NCI-H128 (cell line): ENCODE results near the gene EHF.

Experiments used
- DNase-seq: peaks from one replicate; lab custom pipeline; 2025; ENCODE audit not compliant: unreplicated experiment; lab: John Stamatoyannopoulos, UW

Gene EHF

DNA sequence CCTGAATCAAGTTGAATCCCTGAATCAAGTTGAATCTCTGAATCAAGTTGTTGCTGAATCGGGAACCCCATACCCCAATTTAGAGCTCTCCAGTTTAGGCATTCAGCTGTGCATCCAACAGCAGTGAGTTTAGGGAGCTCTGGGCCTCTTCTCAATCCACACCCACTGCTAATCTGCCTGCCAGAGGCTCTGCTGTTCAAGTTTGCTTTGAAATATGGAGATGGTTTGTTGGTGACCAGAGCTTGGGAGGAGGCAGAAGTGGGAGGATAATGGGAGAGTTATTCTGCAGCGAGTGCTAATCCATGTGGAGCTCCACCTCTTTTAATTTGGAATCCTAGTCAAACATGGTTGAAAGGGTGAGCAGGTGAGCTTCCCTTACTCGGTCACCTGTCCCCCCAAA is 22.4 kb downstream of the EHF start:
- DNase-seq, result no peak

DNA sequence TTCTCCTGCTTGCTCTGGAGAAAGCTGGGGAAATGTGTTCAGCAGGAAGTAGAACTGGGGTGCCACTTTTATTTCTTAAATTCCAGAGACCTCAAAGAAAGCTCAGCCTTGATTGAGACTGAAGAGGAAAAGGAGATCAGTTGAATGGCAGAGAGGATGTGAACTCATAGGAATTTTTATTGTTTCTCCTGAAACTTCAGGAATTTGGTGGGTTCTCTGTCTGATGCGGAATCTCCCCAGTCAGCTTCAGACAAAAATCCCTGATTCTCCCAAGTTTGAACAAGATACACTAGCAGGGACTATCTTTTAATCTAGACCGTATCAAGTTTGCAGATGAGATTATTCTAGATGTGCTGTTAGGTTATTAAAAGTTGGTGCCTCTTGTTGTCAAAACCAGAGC is 23.0 kb downstream of the EHF start:
- DNase-seq, result no peak

DNA sequence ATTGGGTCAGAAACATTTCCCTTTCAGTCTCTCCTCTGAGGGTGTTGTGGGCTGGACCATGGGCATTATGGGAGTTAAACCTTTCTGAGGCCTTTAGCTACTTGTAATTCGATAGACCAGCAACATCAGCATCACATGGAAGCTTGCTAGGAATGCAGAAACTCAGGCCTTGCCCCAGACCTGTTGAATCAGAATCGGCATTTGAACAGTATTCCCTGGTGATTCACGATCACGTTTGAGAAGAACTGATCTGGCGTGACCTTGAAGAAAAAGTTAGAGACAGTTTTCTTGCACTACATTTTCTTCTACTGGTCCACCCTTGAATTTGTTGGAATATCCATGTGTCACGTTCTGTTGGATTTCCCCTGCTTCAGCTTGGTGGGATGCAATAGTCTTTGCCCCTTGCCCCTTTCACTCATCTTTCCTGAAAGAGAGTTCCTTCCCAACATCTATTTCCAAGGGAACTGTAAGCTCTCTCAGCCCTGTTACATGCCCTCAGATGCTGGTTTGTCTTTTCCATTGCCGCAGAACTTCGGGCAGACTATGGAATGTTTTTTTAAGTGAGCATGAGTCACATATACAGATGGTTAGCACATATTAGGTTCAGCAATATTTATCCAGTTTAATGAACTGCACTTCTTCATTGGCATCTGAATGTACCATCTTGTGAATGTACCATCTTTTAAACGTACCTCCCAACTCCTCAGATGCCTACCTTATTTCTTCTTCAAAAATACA is 23.9 kb downstream of the EHF start:
- DNase-seq, result no peak

DNA sequence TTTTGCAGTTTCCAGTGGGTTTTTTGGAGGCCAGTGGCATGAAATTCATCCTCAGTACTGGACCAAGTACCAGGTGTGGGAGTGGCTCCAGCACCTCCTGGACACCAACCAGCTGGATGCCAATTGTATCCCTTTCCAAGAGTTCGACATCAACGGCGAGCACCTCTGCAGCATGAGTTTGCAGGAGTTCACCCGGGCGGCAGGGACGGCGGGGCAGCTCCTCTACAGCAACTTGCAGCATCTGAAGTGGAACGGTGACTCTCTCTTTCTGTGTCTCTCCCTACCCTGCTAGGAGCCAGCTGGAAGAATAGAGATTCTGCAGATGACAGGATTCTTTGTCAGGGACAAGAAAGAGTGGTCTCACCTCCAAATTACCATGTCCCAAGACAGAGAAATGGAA is 25.5 kb downstream of the EHF start:
- DNase-seq, result no peak

DNA sequence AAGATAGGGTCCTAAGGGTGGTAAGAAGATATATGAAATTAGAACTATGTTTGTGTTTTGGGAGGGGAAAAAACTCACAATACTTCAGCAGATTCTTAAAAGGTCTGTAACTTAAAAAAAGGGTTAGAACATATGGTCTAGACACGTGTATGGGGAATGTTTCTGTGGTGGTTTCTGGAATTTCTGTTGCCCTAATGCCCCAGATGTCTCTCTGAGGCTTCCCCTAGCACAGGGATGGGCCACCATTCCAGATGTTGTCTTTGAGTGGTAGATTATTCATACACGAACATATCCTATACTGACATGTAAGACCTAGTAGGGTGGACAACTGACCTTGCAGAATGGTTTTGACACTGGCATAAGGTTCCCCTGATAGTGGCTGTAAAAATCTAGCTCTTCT is 26.2 kb downstream of the EHF start:
- no peak for DNase-seq

DNA sequence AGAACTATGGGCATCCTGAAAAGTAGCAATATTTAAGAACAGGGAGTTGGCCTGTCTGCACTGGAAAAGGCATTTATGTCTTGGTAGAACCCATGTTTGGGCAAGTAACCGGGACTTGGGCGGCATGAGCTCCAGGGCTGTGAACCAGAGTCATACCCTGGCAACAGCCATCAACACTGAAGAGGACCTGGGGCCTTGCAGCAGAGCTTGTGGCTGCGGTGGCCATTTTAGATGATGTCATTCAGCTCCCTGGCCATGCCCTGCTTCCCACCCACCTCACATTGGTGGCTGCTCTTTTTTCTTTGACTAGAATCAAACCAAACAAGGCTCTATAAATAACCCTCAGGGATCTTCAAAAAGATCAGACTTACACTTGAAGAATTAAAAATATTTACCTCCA is 26.6 kb downstream of the EHF start:
- no peak for DNase-seq

DNA sequence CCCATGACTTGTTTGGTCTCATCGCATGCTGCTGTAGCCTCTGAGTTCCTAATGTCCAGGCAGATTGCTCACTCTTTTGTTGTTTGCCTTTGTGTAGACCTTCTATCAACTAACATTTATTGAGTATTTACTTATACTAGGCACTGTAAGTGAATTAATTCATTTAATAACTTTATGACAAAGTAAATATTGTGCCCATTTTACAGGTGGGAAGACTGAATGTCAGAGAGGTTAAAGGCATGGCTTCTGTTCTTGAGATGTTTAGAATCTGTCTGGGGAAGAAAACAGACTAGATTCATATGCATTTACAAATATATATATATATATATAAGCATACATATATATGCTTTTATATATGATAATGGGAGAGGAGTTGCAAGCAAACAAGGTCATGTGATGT is 27.1 kb downstream of the EHF start:
- DNase-seq, result no peak

DNA sequence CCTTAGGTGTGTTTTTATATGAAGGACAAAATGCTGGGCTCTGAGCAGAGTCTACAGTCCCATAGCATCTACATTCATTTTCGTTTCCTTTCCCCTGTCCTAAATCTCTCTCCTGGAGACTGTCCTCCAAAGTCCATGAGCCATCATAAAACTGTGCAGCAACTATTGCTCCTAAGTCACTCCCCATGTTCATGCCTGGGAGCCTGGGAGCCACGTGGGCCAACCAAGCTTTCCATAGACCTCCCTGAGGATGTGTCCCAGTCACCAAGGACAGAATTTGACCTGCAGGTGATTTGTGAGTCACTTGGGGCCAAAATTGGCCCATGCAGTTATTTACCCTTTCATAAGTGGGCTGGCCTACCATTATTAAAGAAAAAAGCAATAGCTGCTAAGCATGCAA is 28.7 kb downstream of the EHF start:
- DNase-seq, result no peak

DNA sequence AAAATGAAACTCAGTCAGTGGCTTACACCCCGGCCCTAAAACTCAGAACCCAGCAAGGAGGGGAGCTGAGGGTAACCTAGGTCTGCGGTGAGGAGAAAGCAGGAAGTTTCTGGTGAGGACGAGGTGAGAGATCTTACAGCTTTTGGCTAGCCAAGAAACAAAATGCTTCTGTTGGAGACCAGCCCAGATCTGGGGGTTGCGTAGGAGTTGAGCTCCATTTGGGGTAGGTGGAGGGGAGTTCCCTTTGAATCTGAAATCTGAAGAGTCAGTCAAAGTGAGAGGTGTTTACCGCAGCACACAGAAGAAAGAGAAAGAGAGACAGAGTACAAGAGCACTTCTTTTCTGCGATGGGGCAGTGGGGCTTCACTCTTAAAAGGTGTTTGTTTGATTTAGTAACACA is 29.6 kb downstream of the EHF start:
- no peak for DNase-seq

DNA sequence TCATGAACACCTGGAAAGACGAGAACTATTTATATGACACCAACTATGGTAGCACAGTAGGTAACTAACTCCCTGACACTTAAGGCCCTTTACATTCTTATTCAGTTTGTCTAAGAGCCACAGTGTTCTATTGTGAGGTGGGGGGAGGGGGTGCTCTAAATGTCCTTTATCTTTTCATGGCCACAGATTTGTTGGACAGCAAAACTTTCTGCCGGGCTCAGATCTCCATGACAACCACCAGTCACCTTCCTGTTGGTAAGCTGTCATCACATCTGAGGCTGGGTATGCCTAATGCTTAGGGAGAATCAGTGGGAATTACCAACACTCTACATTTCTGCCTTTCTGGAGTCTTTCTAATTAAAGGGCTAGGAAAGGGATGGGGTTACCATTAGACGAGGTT is 30.7 kb downstream of the EHF start:
- DNase-seq, result no peak

DNA sequence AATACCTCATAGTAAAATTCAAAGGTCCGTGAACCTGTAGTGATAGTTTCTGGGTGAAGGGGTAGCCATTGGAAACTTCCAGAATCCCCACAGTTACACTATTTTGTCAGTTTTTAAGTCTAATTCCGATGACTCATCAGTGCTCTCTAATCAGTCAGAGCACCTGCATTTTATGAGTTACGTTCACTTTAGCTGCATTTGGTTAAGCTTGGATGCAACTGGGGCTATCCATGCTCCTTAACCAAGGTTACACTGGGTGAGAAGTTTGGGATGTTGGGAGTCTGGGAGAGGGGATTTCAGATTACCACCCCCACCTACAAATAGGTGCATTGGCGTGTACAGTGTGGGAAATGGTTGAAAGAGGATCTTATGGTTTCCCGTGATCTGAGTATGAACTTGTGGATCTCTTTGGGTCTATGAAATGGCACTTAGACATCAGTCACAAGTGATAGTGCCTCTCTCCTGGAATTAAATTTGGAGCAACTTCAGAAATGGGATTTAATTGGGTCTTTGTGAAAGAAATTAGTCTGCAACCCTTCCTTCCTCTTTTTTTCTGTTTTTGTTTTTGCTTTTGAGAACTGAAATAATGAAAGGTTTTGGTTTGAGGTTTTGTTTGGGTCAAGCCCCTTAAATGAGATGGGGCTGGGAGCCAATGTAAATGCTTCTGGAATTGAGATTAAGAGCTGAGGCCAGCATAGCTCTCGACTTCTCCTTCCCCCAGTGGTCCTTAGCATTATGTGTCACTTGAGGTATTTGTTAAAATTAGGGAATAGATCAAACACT is 31.5 kb downstream of the EHF start:
- no peak for DNase-seq

DNA sequence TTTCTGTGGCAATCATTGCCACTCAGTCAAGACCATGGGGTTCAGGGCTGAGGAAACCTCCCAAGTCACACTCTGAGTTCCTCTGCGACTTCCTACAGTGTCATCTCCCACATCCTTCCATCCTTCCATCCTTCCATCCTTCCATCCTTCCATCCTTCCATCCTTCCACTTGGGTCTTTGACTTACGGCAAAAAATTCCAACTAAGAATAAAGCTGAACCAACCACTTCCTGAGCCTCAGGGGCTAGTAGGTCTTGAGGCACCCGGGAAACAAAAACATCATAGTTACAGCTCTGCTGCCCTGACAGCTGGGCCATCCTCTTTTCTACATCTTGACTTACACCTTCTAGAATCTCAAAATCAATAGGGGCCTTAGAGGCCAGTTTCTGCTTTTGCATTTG is 32.1 kb downstream of the EHF start:
- DNase-seq, result no peak

DNA sequence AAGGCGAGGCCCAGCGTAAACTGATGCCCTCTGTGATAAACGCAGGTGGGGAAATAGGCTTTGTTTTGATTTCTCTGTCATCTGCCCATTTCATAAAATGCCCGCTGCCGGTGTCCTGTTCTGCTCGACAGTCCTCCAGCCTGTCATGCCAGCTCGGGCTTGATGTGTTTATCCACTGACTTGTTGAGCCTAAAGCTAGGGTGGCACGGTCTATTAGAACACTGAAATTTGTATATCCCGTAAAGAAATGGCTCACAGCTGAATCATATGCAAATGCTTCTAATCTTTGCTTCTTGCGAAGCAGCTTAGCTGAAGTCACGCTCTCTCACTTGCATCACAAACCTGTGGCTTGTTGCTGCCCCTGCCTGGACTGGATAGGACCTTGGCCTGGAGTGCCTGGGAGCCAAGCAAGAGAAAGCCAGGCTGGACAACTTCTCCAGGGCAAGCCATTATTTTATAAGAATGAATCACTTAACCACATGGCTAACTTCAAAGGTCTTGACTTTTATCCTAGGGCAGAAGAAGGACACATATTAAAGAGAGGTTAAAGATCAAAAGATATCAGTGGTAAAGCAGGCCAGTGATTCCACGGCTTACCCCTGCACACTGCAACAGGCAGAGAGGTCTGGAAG is 33.1 kb downstream of the EHF start:
- no peak for DNase-seq

DNA sequence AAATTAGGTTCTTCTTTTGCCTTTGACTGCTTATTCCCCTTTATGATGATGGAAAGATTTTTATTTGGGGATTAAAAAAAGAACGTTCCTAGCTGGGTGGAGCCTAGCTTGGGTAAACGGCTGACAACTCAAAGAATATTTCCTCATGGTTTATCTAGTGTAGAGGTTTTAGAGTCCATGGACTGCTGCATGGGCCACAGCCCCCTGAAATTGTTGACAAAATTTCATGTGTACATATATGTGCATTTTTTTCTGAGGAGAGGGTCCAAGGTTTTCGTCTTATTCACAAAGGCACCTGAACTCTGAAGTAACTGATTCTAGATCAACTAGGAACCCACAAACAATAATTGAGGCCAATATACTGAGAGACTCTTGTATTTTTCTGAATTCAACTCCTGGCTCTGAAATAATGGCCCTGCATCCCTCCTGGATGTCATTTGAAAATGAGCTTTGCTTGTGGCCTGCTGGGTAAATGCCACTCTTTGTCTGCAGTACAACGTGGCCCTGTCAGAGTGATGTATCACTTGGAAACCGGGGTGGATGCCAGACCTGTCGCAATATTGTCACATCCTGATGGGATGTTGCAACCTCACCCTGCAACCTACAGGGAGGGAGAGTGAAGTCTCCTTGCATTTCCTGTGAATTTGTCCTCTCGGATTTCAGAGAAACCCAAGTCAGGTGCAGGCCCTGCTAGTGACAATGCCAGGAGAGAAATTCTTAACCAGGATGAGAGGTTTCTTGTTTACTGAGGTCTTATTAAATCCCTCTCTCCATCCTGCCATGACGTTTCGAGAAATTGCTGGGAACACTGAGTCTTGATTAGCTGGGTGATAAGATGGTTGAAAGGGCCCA is 33.8 kb downstream of the EHF start:
- no peak for DNase-seq

DNA sequence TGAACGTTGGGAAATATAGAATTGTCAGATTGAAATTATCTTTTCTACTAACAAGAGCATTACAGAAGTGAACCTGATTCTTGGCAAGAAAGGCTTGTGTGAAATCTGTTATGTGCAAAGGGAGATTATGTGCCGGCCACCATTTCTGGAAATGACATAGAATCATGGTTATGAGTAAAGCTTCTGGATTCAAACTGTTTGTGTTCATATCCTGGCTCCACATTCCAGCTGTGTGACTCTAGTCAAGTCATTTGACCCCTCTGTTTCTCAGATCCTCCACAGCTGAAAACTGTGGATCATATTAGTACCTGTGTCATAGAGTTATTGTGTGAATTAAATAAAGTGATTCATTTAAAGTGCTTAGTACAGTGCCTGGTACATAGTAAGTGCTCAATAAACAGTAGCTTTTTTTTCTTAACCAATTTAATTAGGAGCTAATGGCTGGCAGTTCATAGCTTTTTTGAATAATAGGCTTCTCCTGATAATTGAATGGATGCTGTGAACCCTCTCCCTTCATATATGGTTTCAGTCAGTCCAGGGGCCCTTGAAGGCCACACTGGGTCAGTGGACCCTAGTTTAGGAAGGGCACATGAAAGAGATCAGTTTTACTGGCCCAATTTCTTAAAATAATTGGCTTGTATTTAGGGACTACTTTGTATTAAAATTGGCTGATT is 34.6 kb downstream of the EHF start:
- DNase-seq, result no peak

DNA sequence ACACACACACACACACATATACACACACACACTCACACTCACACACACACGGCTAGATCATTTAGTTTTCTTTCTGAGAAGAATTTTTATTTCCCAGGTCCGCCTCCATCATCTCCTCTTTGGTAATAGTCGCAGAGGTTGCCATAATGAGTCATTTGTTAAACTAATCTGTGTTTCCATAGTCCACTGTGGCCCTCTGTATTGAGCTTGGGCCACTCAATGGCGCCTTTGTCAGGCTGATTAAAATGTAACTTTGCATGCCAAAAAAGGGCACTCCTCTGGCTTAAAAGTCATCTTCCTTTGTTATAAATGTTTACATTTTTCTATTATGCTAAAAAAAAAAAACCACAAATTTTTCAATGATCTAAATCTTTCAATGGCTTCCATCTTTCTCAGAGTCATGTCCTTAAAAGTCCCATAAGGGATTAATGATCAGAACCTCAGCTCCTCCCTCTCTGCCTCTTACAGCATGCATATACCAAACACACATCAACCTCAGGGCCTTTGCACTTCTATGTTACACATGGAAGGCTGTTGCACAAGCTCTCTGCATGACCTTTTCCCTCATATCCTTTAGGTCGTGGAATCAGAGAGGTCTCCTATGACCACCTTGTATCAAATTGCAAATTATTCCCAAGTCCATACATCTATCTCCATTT is 35.3 kb downstream of the EHF start:
- no peak for DNase-seq

DNA sequence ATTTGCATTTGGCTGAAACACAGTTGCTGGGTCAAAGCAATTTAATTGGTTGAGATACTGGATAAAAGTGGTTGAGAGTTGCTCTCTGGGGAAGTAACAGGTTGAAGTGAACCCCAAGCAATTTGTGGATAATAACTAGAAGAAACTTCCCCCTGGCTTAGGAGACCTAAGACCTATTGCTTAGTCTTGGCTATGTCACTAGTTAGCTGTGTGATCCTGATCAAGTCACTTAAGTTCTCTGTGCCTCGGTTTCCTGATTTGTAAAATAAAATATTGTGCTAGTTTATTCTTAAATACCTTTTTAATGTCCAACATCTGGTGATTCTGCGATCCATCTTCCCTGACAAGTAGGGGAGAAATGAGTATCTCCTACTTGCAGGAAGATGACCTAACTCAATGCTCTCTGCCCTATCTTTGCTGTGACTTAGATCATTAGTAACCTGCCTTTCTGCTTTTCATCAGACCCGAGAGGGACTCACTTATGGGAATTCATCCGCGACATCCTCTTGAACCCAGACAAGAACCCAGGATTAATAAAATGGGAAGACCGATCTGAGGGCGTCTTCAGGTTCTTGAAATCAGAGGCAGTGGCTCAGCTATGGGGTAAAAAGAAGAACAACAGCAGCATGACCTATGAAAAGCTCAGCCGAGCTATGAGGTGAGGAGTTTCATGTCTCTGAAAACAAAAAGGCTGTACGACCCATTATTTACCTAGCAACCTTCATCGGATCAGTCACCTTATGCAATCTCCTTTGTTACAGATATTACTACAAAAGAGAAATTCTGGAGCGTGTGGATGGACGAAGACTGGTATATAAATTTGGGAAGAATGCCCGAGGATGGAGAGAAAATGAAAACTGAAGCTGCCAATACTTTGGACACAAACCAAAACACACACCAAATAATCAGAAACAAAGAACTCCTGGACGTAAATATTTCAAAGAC is 37.5 kb downstream of the EHF start:
- no peak for DNase-seq

DNA sequence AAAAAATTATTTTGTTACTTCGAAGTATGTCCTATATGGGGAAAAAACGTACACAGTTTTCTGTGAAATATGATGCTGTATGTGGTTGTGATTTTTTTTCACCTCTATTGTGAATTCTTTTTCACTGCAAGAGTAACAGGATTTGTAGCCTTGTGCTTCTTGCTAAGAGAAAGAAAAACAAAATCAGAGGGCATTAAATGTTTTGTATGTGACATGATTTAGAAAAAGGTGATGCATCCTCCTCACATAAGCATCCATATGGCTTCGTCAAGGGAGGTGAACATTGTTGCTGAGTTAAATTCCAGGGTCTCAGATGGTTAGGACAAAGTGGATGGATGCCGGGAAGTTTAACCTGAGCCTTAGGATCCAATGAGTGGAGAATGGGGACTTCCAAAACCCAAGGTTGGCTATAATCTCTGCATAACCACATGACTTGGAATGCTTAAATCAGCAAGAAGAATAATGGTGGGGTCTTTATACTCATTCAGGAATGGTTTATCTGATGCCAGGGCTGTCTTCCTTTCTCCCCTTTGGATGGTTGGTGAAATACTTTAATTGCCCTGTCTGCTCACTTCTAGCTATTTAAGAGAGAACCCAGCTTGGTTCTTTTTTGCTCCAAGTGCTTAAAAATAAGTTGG is 38.3 kb downstream of the EHF start:
- DNase-seq, result no peak
